Measurements from ENCODE around the gene CLEC4D. TPM values are rescaled to one million over a fixed set of nuclear protein-coding genes. Genes with fewer than 3 reads are reported as not detected.

The CLEC4D gene
- total RNA-seq, 1 experiment from 2014 or later, result 0.42 TPM

GRCh38 chr12:8508223-8508622, 5.1 kb upstream of the CLEC4D start:
- no peaks in the 10 kb centered on the region for H3K36me3 Mint-ChIP-seq (ENCODE audit: insufficient read depth in 1 of 3, low read depth in 3 of 3)
- Histone ChIP-seq H4K8ac (replicated peaks; ENCODE audit: insufficient read length, low read depth, low read length) (no peak overlapping the region), H4K20me1 (ENCODE audit: control insufficient read depth, insufficient read depth, insufficient read length) (no peaks in the 10 kb centered on the region), H3K9me3 (ENCODE audit: control insufficient read depth, low read depth, low read length) (no peaks in the 10 kb centered on the region), H3K4ac (ENCODE audit: low read depth, low read length) (no peak overlapping the region), H3K14ac (ENCODE audit: insufficient read depth, low read length) (no peak overlapping the region; the same call in 1 of the 2 replicates), H2AK5ac (ENCODE audit: insufficient read length, low read length) (no peak overlapping the region), H3K56ac (ENCODE audit: insufficient read length, low read depth, low read length) (no peak overlapping the region), H2BK5ac (ENCODE audit: insufficient read length, low read length) (no peak overlapping the region), H2BK15ac (ENCODE audit: low read depth, low read length) (no peak overlapping the region), H4K5ac (ENCODE audit: insufficient read length, low read depth, low read length) (no peak overlapping the region), H3K27ac (ENCODE audit: insufficient read length, low read depth, low read length) (no peak overlapping the region), H4K91ac (ENCODE audit: insufficient read length, low read depth, low read length) (no peak overlapping the region), H2BK12ac (ENCODE audit: insufficient read length, low read depth, low read length) (no peak overlapping the region), H2BK120ac (ENCODE audit: low read depth, low read length, poor library complexity, severe bottlenecking) (no peak overlapping the region), H3K79me2 (ENCODE audit: insufficient read depth, low read length) (no peaks in the 10 kb centered on the region), H3K79me1 (ENCODE audit: insufficient read depth, low read depth, low read length, poor library complexity, severe bottlenecking) (no peaks in the 10 kb centered on the region), H3T11ph (ENCODE audit: low read length) (no peak overlapping the region), H3K23ac (ENCODE audit: insufficient read length, low read depth, low read length) (no peak overlapping the region), H3K4me1 (ENCODE audit: insufficient read depth, low read length) (peaks cover 2% of the 10 kb centered on the region; the same call in 1 of the 2 replicates), H2AFZ (ENCODE audit: low read length) (no peak overlapping the region), H3K4me2 (ENCODE audit: insufficient read depth, insufficient read length, low read length) (no peak overlapping the region), H3K18ac (ENCODE audit: insufficient read length, low read depth, low read length) (peak overlapping the region; percentile 7), H3K27me3 (ENCODE audit: insufficient read depth, low read length) (no peaks in the 10 kb centered on the region), H3K23me2 (ENCODE audit: insufficient read length, low read depth, low read length, poor library complexity, severe bottlenecking) (no peaks in the 10 kb centered on the region), H2BK20ac (ENCODE audit: low read depth, low read length, poor library complexity, severe bottlenecking) (no peak overlapping the region), H3K9ac (ENCODE audit: extremely low read depth, insufficient read length, low read length) (no peak overlapping the region)
- peaks cover 24 to 26% of the 10 kb centered on the region in 2 experiments for H3K4me1 Mint-ChIP-seq
- no peak overlapping the region for H3K4me3 Mint-ChIP-seq
- H3K27ac Mint-ChIP-seq, result no peak overlapping the region
- H3K27me3 Mint-ChIP-seq (ENCODE audit: low read depth), result no peaks in the 10 kb centered on the region
- TF ChIP-seq CTCF (conservative IDR thresholded peaks at IDR 0.05), result no peak; the same call in 2 of the 3 replicates
- WGBS (ENCODE audit: extremely low coverage, insufficient read length, low lambda C conversion rate), result no CpG with 5 or more reads among the region's 3 CpGs
- no peaks in the 10 kb centered on the region; a peak in 1 of 5 replicates for H3K9me3 Mint-ChIP-seq
- DNase-seq, result peak; percentile 36
